ENCODE results near the gene IGF2R.

IGF2R gene

DNA sequence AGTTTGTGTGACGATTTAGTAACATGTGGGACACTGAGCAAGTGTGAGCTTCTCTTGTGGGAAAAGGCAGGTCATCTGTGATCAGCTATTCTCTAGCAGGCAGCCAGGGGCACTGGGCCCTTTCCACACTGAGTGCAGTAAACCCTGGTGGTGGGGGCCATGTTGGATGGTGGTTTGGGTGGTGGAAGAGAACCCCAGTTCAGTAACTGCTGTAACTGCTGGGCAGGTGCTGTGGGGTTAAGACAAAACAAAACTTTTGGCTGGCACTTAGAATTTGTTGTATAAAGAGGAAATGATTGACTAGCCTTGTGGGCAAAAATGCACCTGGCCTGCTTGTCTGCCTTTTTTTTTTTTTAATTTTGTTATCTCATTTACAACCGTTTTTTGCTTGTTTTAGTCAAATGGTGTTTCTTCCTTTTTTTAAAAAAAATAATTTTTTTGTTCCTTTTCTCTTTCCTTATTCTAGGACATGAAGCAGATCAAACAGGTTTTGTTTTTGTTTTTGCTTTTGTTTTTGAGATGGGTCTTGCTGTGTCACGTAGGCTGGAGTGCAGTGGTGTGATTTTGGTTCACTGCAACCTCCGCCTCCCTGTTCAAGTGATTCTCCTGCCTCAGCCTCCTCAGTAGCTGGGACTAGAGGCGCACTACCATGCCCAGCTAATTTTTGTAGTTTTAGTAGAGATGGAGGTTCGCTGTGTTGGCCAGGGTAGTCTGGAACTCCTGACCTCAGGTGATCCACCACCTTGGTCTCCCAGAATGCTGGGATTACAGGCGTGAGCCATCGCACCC lies 59.8 kb downstream of the IGF2R start:
- DNase-seq = no peak

DNA sequence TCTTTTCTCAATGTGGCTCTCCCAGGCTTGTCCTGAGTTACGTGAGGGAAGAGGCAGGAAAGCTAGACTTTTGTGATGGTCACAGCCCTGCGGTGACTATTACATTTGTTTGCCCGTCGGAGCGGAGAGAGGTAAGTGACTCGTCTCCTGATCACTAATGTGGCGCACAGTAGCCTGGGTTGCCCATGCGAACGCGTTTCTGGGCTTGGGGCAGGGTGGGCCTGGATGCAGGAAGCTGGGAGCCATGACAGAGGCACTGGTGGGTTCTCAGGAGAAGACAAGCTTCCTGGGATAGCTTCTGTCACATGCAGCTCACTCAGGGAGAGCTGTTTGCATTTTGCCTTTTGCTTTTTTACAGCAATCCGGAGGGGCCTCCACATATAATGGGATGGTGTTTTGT lies 60.6 kb downstream of the IGF2R start:
- DNase-seq = no peak

DNA sequence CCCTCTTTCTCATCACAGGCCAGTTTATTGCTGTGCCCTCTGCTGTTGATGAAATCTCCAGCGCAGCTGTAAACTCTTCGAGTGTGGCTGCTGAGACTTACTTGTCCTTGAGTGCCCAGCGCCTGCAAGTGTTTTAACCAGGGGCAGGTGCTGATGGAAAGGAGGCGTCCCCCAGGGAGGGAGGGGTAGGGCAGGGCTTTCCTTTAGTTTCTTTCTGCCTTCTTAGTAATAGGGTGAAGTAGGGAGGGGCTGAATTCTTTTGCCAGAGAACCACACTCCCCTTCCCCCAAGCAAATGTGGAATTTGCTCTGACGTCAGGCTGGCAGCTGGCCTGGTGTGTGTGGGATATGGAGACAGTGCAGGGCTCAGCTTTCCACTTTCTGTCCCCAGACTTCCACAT lies 61.2 kb downstream of the IGF2R start:
- no peak for DNase-seq

DNA sequence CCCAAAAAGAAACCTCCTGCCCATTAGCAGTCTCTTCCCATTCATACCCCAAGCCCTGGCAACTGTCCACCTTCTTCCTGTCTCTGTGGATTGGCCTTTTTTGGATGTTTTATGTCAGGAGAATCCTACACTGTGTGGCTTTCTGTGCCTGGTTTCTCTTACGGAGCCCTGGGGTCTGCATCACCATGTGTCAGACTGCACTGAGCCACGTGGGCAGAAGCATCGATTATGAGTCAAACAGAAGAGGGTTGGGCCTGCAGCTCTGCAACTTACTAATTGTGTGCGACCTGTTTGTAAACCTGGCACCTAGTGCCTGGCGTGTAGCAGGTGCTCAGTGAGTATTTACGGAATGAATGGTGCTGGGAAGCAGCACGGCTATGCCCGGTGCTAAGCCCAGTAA lies 62.6 kb downstream of the IGF2R start:
- no peak for DNase-seq

DNA sequence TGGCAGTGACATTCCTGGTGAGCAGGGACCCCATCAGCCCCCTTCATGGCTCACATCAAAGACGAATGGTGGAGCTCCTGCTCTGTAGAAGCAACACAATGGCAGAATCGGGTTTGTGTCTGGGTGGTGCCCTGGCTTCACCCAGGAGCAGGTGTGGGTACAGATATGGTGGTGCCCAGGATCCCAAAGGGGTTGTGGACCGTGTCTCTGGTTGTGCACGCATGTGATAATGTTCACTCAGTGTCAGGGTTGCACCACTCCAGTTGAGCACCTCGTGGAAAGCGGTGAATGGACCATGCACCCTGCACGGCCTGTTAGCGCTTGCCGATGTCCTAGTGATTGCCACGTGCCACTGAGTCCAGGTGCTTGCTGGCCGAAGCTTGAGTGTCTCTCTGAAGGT lies 63.0 kb downstream of the IGF2R start:
- DNase-seq = no peak

DNA sequence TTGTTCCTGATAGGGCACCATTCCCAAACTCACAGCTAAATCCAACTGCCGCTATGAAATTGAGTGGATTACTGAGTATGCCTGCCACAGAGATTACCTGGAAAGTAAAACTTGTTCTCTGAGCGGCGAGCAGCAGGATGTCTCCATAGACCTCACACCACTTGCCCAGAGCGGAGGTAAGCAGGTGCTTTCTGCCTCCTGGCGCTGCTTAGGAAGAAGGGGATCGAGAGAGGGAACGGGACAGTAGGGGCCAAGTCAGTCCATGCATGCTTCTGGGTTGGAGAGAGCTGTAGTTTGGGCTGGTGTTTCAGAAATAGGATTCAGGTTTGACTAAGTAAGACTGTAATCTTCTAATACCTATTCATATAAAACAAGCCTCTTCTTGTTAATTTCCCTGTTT lies 63.7 kb downstream of the IGF2R start:
- no peak for DNase-seq

DNA sequence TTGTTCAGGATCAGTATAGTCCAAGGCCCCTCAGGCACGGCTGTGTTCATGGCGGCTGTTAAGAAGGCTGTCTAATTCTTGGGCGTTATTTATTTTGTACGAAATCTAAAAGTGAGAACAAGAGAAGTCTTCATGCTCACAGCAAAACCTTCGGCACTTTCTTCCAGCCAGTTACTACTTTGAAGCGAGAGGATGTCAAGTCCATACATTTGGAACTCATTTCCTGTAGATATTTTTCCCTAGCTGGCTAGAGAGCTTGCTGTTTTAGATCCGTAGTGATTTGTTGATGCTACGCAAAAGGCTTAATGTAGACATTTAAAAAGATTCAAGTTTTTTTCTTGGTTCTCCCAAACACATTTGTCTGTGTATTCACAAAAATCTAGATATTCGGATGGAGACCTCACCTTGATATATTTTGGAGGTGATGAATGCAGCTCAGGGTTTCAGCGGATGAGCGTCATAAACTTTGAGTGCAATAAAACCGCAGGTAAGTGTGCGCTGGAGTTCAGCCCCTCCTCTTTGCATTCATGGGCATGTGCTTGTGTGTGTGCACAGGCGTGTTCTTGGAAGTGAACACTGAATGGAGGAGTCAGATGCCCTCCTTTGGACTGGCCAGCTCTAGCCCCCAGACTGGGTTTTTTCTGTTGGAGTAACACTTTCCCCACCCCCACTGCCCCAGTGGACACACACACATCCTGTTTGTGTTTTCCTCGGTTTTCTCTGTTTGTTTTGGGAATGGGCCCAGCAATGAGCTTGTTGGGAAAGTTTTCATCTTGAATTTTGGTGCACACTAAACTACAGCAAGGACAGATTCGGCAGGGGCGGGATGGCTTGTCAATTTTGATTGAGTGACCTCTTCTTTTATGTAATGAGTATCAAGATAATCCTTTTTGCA lies 65.4 kb downstream of the IGF2R start:
- no peak for DNase-seq

DNA sequence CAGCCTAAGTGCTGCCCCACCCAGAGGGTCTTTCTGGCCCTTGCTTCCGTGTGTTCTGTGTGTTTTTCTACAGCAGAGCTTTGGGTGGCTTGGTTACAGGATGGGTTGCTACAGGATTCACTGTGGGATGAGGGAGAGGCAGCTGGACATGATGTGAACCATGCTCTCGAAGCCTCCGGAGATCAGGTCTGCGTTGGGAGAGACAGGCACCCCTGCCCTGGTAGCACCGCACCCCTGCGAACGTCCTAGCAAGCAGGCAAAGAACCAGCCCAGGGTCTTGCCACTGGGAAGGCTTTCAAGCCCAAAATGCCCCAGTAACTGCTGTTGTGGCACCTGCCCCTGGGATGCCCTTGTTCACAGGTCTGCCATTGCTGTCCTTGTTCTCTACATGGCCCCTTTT lies 66.4 kb downstream of the IGF2R start:
- DNase-seq = no peak

DNA sequence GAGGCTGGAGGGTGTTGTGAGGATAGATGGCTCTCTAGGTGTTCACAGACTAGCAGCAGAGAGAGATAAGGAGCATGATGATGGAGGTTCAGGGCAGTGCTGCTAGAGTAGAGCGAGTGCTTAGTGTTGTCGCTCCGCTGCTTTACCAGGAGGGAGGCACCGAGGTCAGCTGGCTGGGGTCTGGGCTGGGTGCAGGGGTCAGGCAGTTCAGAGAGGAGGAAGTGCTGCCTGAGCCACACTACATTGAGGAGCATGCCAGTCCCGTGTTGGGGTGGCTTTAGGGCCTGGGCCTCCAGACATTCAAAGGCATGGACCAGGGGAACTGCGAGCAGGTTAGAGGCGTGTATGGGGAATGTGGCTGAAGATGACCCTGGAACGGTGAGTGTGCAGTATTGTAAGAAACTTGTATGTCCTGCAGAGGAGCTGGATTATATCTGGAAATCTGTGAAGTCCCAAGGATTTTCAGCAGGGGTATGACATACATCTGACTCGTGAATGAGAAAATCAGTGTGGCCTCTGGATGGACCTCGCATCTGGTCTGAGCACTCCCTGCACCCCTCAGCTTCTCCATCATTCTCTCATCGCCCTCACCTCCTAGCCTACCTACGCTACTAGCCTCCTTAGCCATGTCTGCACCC lies 66.9 kb downstream of the IGF2R start:
- no peak for DNase-seq

DNA sequence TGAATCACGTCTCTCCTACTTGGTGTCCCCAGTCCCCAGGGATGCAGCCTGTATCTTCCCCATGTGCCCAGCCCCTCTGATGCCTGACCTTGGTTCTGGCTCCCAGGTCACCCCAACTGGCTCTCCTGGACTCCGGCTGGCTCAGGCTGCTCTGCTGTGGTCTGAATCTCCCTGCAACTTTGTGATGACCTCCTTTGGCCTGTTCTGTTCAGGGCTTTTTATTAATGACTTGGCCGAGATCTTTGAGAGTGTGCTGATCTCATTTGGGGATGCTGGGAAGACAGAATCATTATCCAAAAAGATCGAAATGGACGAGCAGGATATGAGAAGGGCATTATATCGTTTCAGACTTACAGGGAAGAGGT lies 67.4 kb downstream of the IGF2R start:
- no peak for DNase-seq

DNA sequence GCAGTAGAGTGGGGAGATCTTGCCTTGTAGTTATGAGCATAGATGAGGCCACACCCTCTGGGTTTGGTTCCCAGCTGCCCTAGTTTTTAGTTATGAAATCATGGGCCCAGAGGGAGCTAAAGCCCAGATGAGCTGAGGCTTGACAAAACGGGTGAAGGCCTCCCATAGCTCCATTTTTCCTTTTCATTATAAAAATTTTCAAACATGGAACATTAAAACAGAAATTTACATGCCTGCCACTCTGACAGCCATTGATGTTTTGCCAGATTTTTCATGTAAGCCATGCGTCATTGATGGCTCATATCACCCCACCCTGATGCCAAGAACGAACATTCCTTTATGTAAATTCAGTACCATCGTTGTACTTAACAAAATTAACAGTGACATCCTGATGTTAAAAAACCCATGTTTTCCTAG lies 67.9 kb downstream of the IGF2R start:
- DNase-seq = no peak

DNA sequence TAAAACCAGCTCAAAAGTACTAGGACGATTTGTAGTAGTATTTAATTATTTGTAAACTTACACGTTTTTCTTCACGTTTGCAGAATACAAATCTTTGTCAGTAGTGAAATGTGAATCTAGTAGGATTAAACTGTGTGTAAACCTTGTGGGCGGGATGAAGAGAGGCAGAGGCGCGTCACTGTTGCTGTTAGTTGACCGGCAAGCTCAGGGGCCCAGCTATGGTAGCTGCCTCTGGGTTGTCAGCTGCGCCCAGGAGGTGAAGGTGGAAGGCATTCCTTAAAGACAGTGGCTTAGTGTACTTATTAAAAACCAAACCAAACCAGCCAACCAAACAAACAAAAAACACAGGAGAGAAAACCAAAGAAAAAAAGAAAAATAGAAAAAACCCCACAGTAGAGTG lies 69.6 kb downstream of the IGF2R start:
- no peak for DNase-seq

DNA sequence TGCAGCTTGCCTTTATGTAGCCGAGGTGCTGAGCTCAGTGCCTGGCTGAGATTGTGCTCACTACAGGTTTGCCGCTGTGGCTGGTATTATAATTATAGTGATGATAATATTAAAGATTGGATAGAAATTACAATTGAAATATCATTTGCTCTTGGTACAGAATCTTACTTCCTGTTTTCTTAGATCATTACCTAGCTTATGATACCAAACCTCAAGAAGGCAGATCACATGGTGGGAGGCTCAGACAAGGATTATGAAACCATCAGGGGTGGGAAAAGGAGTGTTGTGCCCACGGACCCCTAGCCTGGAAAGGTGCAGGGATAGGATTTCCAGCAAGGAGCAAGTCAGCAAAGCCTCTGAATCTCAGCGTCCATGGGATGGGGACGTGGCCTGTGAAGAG lies 70.6 kb downstream of the IGF2R start:
- no peak for DNase-seq

DNA sequence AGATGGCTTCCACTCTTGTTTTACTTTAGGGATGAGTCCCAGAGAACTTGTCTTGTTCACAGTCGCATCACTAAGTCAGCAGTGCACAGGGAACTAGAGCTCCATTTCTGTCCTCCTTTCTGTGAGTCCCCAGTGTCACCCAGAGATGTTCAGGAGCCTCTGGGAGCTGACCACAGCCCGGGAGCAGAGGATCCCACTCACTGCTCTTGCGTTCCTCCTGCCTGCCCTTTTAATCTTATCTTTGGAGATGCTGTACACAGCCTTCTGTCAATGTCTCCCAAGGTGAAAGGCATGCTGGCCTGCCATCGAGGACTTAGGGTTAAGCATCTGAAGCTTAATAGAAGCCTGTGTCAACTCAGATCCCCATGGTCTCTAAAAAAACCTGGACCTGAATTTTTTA lies 71.2 kb downstream of the IGF2R start:
- DNase-seq = no peak

DNA sequence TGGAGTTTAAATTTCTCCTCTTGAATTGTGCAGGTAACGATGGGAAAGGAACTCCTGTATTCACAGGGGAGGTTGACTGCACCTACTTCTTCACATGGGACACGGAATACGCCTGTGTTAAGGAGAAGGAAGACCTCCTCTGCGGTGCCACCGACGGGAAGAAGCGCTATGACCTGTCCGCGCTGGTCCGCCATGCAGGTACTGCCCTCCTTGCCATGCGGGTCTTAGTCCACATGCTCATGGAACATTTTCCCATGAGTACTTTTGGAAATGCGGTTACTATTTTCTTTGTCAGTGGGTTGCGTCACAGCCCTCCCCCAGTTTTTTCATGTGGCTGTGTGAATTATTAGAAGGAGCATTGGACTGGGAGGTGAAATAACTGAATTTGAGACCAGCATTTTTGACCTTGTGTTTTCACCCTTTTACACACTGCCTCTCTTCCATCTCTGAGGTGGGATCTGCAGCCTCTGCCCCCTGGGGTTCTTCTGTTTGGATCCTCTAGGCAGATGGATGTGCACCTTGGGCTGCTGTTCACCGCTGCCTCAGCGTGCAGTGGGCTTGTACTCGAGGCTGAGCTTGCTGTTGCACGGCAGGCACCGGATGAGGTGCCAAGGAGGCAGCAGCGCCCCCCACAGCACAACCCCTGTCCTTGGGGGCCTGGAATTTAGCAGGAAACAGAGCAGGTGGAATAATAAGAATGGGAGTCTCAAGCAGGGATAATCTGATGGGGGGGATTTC lies 71.8 kb downstream of the IGF2R start:
- no peak for DNase-seq

DNA sequence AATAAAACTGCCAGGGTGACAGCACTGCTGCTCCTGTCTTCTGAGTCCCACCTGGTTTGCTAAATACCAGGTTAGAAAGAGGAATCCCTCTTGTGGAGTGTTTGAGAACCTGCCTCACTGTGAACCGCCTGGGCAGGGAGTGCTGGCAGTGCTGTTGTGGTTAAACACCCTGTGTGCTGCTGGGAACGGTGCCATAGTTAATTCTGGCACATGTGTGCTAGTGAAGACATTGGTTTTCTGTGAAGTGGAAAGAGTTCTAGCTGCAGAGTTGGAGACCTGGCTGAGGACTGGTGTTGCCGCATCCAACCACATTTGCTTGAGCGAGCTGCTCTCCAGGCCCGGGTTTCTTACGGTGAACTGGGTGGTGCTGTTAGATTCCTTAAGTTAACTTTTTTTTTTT lies 72.7 kb downstream of the IGF2R start:
- no peak for DNase-seq

DNA sequence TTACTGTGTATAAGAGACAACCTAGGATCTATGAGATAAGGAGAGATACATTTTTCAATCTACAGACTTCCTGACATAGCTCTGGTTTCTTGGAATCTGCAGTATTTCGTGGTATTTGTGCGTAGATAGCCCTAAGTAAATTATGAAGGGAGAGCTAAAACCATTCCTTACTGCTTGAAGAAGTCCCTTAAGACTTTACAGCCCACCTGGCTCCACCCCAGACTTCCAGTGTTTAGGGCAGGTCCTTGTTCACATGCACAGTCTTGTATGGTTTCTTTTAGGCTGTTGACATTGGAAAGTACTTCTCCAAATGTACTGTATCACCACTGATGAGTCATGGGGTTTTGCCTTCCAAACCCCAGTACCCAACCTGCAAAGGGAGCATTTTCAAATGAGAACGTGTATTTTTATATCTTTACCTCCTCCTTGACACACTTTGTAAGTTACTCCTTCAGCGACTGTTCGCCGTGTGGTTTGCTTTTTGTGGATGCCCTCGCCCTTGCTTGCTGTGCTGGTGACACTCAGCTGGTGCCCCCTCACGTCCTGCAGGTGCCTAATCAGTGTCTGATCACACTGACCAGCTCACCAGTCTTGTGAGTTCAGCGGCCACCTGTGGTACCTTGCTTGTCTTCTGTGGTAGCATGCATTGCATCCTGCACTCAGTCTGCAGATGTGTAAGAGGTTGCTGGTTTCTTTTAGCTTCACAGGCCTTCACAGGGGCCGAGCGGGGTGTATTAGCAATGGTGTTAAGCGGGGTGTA lies 73.3 kb downstream of the IGF2R start:
- DNase-seq = no peak

DNA sequence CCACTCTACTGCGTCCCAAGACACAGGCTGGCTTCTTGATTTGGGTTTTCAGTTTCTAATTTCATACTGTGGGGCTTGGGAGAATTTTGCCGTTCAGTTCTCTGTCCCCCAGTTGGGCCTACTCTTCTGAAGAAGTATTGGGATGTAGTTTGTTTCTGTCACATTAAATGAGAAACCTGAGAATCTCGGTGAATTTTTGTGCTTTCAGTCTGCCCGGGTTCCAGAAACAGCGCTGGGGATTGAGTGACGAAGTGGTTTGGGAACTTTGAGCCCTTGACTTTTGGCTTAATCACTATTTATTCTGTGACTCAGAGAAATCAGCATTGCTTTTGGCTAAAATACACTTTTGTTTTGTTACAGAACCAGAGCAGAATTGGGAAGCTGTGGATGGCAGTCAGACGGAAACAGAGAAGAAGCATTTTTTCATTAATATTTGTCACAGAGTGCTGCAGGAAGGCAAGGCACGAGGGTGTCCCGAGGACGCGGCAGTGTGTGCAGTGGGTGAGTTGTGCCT lies 74.0 kb downstream of the IGF2R start:
- no peak for DNase-seq

DNA sequence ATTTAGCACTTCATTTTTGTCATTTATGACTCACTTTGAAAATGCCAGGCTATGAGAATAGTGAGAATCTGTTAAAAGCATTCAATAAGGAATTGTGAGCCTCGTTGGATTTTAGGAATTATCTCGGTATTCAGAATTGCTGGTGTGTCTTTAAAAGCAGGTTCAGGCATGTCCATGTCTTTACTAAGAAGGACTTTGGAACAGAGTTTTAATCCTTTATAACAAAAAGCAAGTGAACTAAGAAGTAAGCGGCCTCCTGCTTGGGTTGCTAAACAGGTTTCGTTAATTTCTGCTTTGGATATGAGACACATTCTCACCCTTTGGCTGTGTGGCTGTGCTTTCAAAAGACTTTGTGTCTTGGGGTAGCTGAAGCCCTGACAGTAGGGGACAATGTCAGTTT lies 74.9 kb downstream of the IGF2R start:
- DNase-seq = no peak

DNA sequence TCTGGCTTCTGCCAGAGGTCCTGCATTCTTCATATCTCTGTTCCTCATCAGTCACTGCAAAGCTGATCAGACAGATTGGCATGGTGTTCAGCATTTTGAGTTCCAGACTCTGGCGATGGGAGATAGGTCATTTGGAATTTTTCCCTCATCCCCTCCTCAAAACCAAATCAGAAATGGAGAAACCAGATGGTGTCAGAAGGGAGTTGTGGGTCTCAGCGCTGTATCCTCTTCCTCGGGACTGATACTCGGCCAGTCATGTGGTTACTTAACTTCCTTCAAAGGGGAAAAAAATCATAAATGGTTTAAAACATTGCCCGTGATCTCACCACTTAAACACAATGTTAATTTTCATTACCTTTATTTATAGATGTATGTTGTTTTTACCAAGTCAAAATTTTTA lies 75.8 kb downstream of the IGF2R start:
- DNase-seq = no peak

DNA sequence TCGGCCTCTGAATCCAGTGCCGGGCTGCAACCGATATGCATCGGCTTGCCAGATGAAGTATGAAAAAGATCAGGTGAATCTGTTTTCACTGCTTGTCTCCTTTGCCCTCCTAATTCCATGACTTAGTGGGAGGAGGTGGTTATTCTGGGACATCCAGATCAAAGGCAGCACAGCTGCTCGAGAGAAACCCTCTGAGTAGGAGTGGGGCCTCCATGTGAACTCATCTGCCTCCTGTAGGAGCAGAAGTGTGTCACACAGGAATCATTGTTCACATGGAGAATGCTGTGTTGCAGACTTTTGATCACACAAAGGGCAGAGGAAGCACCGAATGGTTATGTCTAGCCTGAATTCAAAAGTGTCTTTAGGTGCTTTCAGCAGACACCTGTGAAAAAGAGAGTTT lies 79.6 kb downstream of the IGF2R start:
- no peak for DNase-seq

DNA sequence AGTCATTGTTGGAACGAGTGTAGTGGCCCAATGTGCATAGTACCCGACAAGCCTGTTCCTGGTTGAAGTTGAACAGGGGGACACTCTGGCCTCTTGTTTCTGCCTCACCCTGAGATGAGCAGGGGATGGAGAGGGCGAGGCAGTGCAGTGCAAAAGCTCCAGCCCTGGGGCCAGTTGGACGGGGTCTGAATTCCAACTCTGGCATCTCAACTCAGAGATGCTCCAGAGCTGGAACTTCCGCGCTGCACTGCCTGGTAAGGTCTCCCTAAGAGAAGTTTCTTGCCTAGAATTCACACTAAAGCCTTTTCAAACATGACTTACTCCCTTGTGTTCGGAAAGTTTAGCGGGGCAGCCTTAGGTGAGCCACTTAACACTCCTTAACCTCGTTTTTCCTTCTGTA lies 80.5 kb downstream of the IGF2R start:
- no peak for DNase-seq
